Left lung (tissue), 10 donors: ENCODE results near the gene UBE2J2. TPM values are rescaled to one million over a fixed set of nuclear protein-coding genes. Genes with fewer than 3 reads are reported as not detected.

Experiments used
- ATAC-seq: fragments of 200-7000 bp; cut with Tn5 transposase; one replicate; pipeline ENCODE4 v1.9.1; 2020; ENCODE audit warnings: moderate library complexity
- DNase-seq, 4 donors: peaks; one replicate each; pipeline ENCODE4 v3.0.0-alpha.2; 2013 to 2020
- H3K27ac ChIP-seq, 2 donors: fragments of 200-600 bp; sonication (generic) in 1 of 2; one replicate each; pipeline versions ENCODE4 v1.5.0 to v1.8.0; 2020 to 2021
- H3K27me3 ChIP-seq, 2 donors: fragments of 200-600 bp; sonication (generic) in 1 of 2; one replicate each; pipeline versions ENCODE4 v1.5.0 to v1.8.0; 2020 to 2021
- H3K36me3 ChIP-seq, 2 donors: fragments of 200-600 bp; sonication (generic) in 1 of 2; one replicate each; pipeline versions ENCODE4 v1.5.0 to v1.8.0; 2020 to 2021
- H3K4me1 ChIP-seq, 2 donors: fragments of 200-600 bp; one replicate each; pipeline ENCODE4 v1.8.0; 2021
- H3K4me3 ChIP-seq, 2 donors: fragments of 200-600 bp; sonication (generic) in 1 of 2; one replicate each; pipeline versions ENCODE4 v1.5.0 to v1.8.0; 2020 to 2021; ENCODE audit warnings: mild to moderate bottlenecking in 1 of 2
- H3K9me3 ChIP-seq, 2 donors: fragments of 200-600 bp; sonication (generic) in 1 of 2; one replicate each; pipeline versions ENCODE4 v1.5.0 to v1.8.0; 2020 to 2021
- intact Hi-C, 2 donors: fragments of 100-400 bp; cut with DNase I; formaldehyde crosslinking; loops; one replicate each; pipeline versions ENCODE4 v1.11.2 to v1.14.2; 2022
- polyA plus RNA-seq, 6 donors: library from polyadenylated mRNA; unstranded; fragments of 120-200 nt; gene quantifications; one replicate each; pipeline ENCODE4 v1.2.1, GENCODE V29; 2013; ENCODE audit not compliant: insufficient read length in 6 of 6
- total RNA-seq, 2 donors: library from RNA; stranded (reverse); fragmentation: NEBNext Ultra II Directional; extraction: Animal tissue kit (Norgen Biotek cat#: 25700); gene quantifications; one replicate each; pipeline ENCODE4 v1.2.1, GENCODE V29; 2021
- TF ChIP-seq, protein P1 (sequence below), 2 donors: fragments of 200-600 bp; sonication (generic) in 1 of 2; IDR thresholded peaks; one replicate each; pipeline versions ENCODE4 v1.5.0 to v1.8.0; 2021; ENCODE audit warnings: antibody characterized with exemption in 2 of 2
- donor health status: DM: no; HTN: yes; CAD: no.
- donor health status: DM: no; HTN: no; CAD: no.

Gene UBE2J2
- total and polyA plus RNA-seq, 8 donors, result 42.8 to 68.6 (median 52.1) TPM

DNA sequence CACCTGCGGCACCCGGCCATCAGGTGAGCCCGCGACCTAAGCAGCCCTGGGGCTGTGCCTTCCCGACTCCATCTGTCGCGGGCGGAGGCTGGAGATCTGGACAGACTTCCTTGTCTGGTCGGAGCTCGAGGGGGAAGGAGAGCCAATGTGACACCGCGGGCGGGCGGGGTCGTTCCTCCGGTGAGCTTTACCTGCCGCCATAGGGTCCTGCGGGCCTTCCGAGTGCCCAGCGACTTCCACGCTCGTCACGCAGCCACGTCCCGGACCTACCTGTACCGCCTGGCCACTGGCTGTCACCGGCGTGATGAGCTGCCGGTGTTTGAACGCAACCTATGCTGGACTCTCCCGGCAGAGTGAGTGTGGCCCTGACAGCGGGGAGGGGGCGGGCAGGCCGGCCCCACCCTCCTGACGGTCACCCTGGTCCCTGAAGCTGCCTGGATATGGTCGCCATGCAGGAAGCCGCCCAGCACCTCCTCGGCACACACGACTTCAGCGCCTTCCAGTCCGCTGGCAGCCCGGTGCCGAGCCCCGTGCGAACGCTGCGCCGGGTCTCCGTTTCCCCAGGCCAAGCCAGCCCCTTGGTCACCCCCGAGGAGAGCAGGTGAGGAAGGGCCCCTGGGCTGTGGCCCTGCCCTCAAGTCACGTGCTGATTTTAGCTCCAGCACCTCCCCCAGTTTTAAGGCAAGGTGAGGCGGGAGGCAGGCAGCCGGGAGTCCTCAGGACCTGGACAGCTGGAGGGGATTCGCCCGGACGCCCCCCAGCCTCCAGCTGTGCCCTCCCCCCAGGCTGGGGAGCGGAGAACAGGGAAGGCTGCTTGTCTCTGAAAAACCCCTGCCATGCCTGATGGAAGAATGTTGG lies 35.8 kb upstream of the UBE2J2 start:
- TF ChIP-seq, protein P1, sequence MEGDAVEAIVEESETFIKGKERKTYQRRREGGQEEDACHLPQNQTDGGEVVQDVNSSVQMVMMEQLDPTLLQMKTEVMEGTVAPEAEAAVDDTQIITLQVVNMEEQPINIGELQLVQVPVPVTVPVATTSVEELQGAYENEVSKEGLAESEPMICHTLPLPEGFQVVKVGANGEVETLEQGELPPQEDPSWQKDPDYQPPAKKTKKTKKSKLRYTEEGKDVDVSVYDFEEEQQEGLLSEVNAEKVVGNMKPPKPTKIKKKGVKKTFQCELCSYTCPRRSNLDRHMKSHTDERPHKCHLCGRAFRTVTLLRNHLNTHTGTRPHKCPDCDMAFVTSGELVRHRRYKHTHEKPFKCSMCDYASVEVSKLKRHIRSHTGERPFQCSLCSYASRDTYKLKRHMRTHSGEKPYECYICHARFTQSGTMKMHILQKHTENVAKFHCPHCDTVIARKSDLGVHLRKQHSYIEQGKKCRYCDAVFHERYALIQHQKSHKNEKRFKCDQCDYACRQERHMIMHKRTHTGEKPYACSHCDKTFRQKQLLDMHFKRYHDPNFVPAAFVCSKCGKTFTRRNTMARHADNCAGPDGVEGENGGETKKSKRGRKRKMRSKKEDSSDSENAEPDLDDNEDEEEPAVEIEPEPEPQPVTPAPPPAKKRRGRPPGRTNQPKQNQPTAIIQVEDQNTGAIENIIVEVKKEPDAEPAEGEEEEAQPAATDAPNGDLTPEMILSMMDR (IDR thresholded peaks at IDR 0.05), result no peak
- Histone ChIP-seq H3K36me3 (peaks cover 0 to 50% of the 10 kb centered on the region in 2 donors), H3K9me3 (no peaks in the 10 kb centered on the region), H3K27ac (peak overlapping the region; percentile 96 to 99), H3K4me1 (peaks cover 25 to 44% of the 10 kb centered on the region in 2 donors), H3K4me3 (peak overlapping the region; percentile 91 to 94), H3K27me3 (no peaks in the 10 kb centered on the region)
- DNase-seq (peak in 1 of 4 donors; percentile 55), ATAC-seq (peak; percentile 0)
- intact Hi-C loops, result no loop called here

- Histone ChIP-seq H3K9me3 (no peaks in the 10 kb centered on the region), H3K27ac (peak overlapping the region; percentile 96 to 99), H3K36me3 (peaks cover 0 to 43% of the 10 kb centered on the region in 2 donors), H3K27me3 (no peaks in the 10 kb centered on the region), H3K4me3 (peak overlapping the region; percentile 91 to 94), H3K4me1 (peaks cover 28 to 51% of the 10 kb centered on the region in 2 donors)
- intact Hi-C loops, result no loop called here
- ATAC-seq (peak; percentile 3), DNase-seq (no peak)
- TF ChIP-seq, protein P1 (IDR thresholded peaks at IDR 0.05), result no peak
Observed at GRCh38 chr1:1308756-1309250, 35.1 kb upstream of the UBE2J2 start.

DNA sequence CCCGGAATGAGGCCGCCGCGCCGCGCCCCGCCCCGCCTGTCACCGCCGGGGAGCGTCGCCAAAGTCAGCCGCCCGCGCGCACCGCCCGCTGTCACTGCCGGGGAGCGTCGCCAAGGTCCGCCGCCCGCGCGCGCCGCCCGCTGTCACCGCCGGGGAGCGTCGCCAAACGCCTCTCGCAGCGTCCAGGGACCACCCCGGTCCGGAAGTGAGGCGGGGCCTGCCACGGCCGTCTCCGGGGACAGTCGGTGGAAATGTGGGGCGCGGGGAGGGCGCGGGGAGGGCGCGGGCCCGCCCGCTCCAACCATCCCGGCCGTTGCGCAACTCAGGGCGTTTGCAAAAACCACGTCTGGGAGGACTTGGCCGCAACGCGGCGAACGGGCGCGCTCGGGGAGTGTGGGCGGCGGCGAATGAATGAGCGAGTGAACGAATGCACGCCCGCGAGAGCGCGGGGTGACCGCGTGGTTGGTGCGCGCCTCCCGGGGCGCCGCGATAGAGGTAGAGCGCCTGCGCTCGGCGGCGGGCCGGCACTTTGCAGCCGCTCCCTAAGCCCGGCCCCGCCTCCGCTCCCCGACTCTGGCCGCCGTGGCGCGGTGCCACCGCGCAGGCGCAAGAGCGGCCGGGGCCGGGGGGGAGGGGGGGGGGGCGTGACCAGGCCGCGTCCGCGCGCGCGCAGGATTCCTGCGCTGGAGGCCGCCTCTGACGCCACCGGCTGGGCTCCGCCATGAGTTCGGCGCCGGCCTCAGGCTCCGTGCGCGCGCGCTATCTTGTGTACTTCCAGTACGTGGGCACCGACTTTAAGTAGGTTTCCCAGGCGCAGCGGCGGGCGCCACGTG lies 34.5 kb upstream of the UBE2J2 start, which contains the start of the genes ACAP3 and PUSL1:
ACAP3 (minus strand) TSS at position 8 of the 833 bp plus-strand sequence. CDS start 115 bp downstream, outside the sequence.
PUSL1 (plus strand) TSS at position 675 of the 833 bp plus-strand sequence; CDS start at position 722, 47 bp downstream.
- no peaks in the 10 kb centered on the region for H3K27me3 ChIP-seq
- ATAC-seq (peak; percentile 82), DNase-seq (peak; percentile 88 to 95 (median 94))
- TF ChIP-seq, protein P1 (IDR thresholded peaks at IDR 0.05), result peak in 1 of 2 donors; percentile 39
- peak within 1 kb of the TSS; percentile 96 to 99 for H3K27ac ChIP-seq
- peak within 1 kb of the TSS; percentile 91 to 94 for H3K4me3 ChIP-seq
- H3K4me1 ChIP-seq, result peaks cover 28 to 51% of the 10 kb centered on the region in 2 donors
- H3K9me3 ChIP-seq, result no peaks in the 10 kb centered on the region
- peaks cover 0 to 37% of the 10 kb centered on the region in 2 donors for H3K36me3 ChIP-seq
- intact Hi-C loops, result no loop called here

GRCh38 chr1:1307261-1307922 lies 33.7 kb upstream of the UBE2J2 start:
- no peaks in the 10 kb centered on the region for H3K9me3 ChIP-seq
- ATAC-seq (no peak), DNase-seq (peak in 2 of 4 donors; percentile 49 to 89)
- intact Hi-C loops, result no loop called here
- H3K36me3 ChIP-seq, result peaks cover 0 to 29% of the 10 kb centered on the region in 2 donors
- H3K4me1 ChIP-seq, result peaks cover 28 to 51% of the 10 kb centered on the region in 2 donors
- TF ChIP-seq, protein P1 (IDR thresholded peaks at IDR 0.05), result no peak
- peak overlapping the region; percentile 67 to 99 for H3K27ac ChIP-seq
- peak overlapping the region; percentile 79 to 91 for H3K4me3 ChIP-seq
- H3K27me3 ChIP-seq, result no peaks in the 10 kb centered on the region
